Right lobe of liver (tissue), 6 donors: Measurements from ENCODE around the gene ZNF267. TPM values are rescaled to one million over a fixed set of nuclear protein-coding genes. Genes with fewer than 3 reads are reported as not detected.
"Not testable (repeated sequence)": the region's sequence is repeated elsewhere in the genome, so short reads cannot be mapped to it uniquely, and the experiment has no call there.

Source experiments
- ATAC-seq, 4 donors: fragments of 200-7000 bp; cut with Tn5 transposase; one replicate each; pipeline ENCODE4 v1.9.1; 2020; ENCODE audit warnings: mild to moderate bottlenecking in 4 of 4, moderate library complexity in 4 of 4
- DNase-seq, 3 donors: peaks; one replicate each; pipeline ENCODE4 v3.0.0-alpha.2; 2020
- H3K27ac ChIP-seq, 3 donors: fragments of 200-600 bp; one replicate each; pipeline ENCODE4 v1.8.0; 2022
- H3K27me3 ChIP-seq, 2 donors: fragments of 200-600 bp; one replicate each; pipeline ENCODE4 v1.8.0; 2022
- H3K36me3 ChIP-seq, 4 donors: fragments of 200-600 bp; sonication (generic) in 1 of 4; one replicate each; pipeline versions ENCODE4 v1.5.1 to v1.8.0; 2017 to 2022; ENCODE audit warnings: control low read depth in 1 of 4
- H3K4me1 ChIP-seq, 4 donors: fragments of 200-600 bp; sonication (generic) in 1 of 4; one replicate each; pipeline versions ENCODE4 v1.5.1 to v1.8.0; 2017 to 2022; ENCODE audit warnings: control low read depth in 1 of 4
- H3K4me3 ChIP-seq, 3 donors: fragments of 200-600 bp; one replicate each; pipeline ENCODE4 v1.8.0; 2022
- H3K9me3 ChIP-seq, 4 donors: fragments of 200-600 bp; sonication (generic) in 1 of 4; one replicate each; pipeline versions ENCODE4 v1.5.1 to v1.8.0; 2017 to 2022; ENCODE audit warnings: control low read depth in 1 of 4
- POLR2A ChIP-seq: fragments of 450-650 bp; IDR thresholded peaks from one replicate; pipeline ENCODE4 v1.6.1; 2017; ENCODE audit warnings: antibody characterized with exemption, mild to moderate bottlenecking
- whole genome bisulfite sequencing: methylation state at CpG from one replicate; pipeline ENCODE4 v1.1.6; 2018; ENCODE audit warnings: low coverage, low lambda C conversion rate; ENCODE audit not compliant: insufficient coverage; ENCODE audit errors: missing lambda C conversion rate; 5-methylcytosine and 5-hydroxymethylcytosine counted together
- intact Hi-C, 2 donors: fragments of 100-400 bp; cut with DNase I; formaldehyde crosslinking; loops; one replicate each; pipeline versions ENCODE4 v1.11.2 to v1.14.1; 2022
- long read RNA-seq: library from polyadenylated mRNA; unstranded; transcript quantifications from one replicate; pipeline ENCODE4 v2.0.0, GENCODE V29; 2019
- total RNA-seq, 6 experiments: library from RNA; depleted of rRNA in 2 of 6; stranded (reverse); fragments of >200 nt in 2 of 6; fragmentation: NEBNext Ultra II Directional in 3 of 6; extraction: Animal tissue kit (Norgen Biotek cat#: 25700) in 3 of 6; gene quantifications; one replicate each; pipeline versions ENCODE4 v1.1.0 to v1.2.4, GENCODE V29; 2016 to 2023
- TF ChIP-seq, protein P1 (sequence below), 4 donors: fragments of 200-600 bp in 3 of 4; fragments of 450-650 bp in 1 of 4; IDR thresholded peaks; one replicate each; pipeline versions ENCODE4 v1.5.1 to v1.8.0; 2016 to 2022; ENCODE audit warnings: antibody characterized with exemption in 4 of 4, mild to moderate bottlenecking in 2 of 4
- donor health status: DM: no; HTN: yes; CAD: no.
- donor health status: DM: no; HTN: no; CAD: no.
- donor health status: DM: no; HTN: no; CAD: no.
- donor health status: DM: no; HTN: yes; CAD: no.
- donor health status: DM: no; HTN: yes; CAD: no.

Gene ZNF267
- total RNA-seq = 1 to 10 TPM; 2.7 to 5.6 (median 3.7) TPM
- long read RNA-seq, full-length matches to known transcripts = 3 of 3 reads
- long read RNA-seq, partial matches to known transcripts = 0 of 3 reads
- long read RNA-seq, other reads (novel, unspliced or antisense) = 0 of 3 reads

GRCh38 chr16:31873556-31874365, at the start of gene ZNF267:
Gene ZNF267 (plus strand): TSS chr16:31873807. CDS start chr16:31873967, 160 bp downstream.
- H3K4me1 ChIP-seq = peaks cover 0 to 24% (median 0%) of the 10 kb centered on the region in 4 donors
- WGBS = 3% methylated on average over 3 of the region's 57 CpGs

GRCh38 chr16:31833047-31833446, 40.6 kb upstream of the ZNF267 start:
- no peak overlapping the region for H3K4me3 ChIP-seq
- H3K27me3 ChIP-seq = no peaks in the 10 kb centered on the region
- no peak for TF ChIP-seq POLR2A
- TF ChIP-seq, protein P1, sequence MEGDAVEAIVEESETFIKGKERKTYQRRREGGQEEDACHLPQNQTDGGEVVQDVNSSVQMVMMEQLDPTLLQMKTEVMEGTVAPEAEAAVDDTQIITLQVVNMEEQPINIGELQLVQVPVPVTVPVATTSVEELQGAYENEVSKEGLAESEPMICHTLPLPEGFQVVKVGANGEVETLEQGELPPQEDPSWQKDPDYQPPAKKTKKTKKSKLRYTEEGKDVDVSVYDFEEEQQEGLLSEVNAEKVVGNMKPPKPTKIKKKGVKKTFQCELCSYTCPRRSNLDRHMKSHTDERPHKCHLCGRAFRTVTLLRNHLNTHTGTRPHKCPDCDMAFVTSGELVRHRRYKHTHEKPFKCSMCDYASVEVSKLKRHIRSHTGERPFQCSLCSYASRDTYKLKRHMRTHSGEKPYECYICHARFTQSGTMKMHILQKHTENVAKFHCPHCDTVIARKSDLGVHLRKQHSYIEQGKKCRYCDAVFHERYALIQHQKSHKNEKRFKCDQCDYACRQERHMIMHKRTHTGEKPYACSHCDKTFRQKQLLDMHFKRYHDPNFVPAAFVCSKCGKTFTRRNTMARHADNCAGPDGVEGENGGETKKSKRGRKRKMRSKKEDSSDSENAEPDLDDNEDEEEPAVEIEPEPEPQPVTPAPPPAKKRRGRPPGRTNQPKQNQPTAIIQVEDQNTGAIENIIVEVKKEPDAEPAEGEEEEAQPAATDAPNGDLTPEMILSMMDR (IDR thresholded peaks at IDR 0.05) = no peak
- intact Hi-C loops = no loop called here
- no peak overlapping the region for H3K27ac ChIP-seq
- DNase-seq (no peak), ATAC-seq (no peak)
- no peaks in the 10 kb centered on the region for H3K36me3 ChIP-seq
- no peaks in the 10 kb centered on the region for H3K4me1 ChIP-seq
- H3K9me3 ChIP-seq = no peaks in the 10 kb centered on the region
- WGBS = 43% methylated on average over 3 of the region's 3 CpGs

More at GRCh38 chr16:31873556-31874365, at the start of gene ZNF267:
- Histone ChIP-seq H3K27me3 (no peaks in the 10 kb centered on the region), H3K9me3 (no peaks in the 10 kb centered on the region), H3K36me3 (no peaks in the 10 kb centered on the region), H3K4me3 (peak within 1 kb of the TSS; percentile 81 to 99 (median 98)), H3K27ac (peak within 1 kb of the TSS; percentile 79 to 91 (median 89))
- TF ChIP-seq, protein P1 (IDR thresholded peaks at IDR 0.05) = no peak
- TF ChIP-seq POLR2A = peak; percentile 82
- ATAC-seq (peak; percentile 88 to 95 (median 92)), DNase-seq (peak; percentile 93 to 95 (median 93))
- intact Hi-C loops = no loop called here

DNA sequence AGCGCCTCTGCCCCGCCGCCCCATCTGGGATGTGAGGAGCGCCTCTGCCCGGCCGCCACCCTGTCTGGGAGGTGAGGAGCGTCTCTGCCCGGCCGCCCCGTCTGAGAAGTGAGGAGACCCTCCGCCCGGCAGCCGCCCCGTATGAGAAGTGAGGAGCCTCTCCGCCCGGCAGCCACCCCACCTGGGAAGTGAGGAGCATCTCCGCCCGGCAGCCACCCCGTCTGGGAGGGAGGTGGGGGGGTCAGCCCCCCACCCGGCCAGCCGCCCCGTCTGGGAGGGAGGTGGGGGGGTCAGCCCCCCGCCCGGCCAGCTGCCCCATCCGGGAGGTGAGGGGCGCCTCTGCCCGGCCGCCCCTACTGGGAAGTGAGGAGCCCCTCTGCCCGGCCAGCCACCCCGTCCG, 37.2 kb upstream of the ZNF267 start:
- H3K36me3 ChIP-seq, H3K4me3 ChIP-seq, intact Hi-C loops, ATAC-seq, H3K27me3 ChIP-seq, DNase-seq, H3K9me3 ChIP-seq, H3K4me1 ChIP-seq, H3K27ac ChIP-seq: not testable (repeated sequence)
- WGBS = no CpG with 5 or more reads among the region's 31 CpGs

GRCh38 chr16:31842864-31843263, 30.7 kb upstream of the ZNF267 start:
- ATAC-seq (no peak), DNase-seq (no peak)
- Histone ChIP-seq H3K4me3 (no peak overlapping the region), H3K27me3 (no peaks in the 10 kb centered on the region), H3K4me1 (no peaks in the 10 kb centered on the region), H3K27ac (no peak overlapping the region), H3K36me3 (no peaks in the 10 kb centered on the region), H3K9me3 (peaks cover 0 to 5% (median 2%) of the 10 kb centered on the region in 4 donors)
- intact Hi-C loops = no loop called here
- 60% methylated on average over 7 of the region's 7 CpGs for WGBS
- TF ChIP-seq, protein P1 (IDR thresholded peaks at IDR 0.05) = no peak

DNA sequence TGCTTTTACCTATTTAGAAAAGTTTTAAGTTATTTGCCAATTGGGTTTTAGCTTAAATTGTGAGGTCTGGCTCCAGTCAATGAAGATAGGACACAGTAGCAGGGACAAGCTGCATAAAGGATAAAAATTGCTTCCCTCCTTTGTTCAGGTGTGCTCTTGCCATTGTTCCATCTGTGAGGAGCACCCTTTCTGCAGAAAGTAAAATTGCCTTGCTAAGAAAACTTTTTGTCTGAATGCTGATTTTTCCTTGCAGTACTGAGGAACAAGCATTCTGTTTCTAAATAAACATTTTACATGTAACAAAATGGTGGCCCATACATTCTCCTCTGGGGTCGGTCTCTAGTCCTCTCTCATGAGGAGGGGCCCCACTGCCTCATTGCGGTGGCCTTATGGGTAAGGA, 25.0 kb upstream of the ZNF267 start:
- intact Hi-C loops = not testable (repeated sequence)

More for the DNA sequence above, 25.0 kb upstream of the ZNF267 start:
- not testable (repeated sequence) for H3K27me3 ChIP-seq, H3K36me3 ChIP-seq, H3K4me1 ChIP-seq, DNase-seq, H3K27ac ChIP-seq, ATAC-seq, H3K4me3 ChIP-seq
- peaks cover 0 to 10% (median 2%) of the 10 kb centered on the region in 4 donors for H3K9me3 ChIP-seq
- 52% methylated on average over 2 of the region's 2 CpGs for WGBS
